IPS-20b (cell line): ENCODE results near the gene PI4KA.
"Not testable (repeated sequence)": the region's sequence is repeated elsewhere in the genome, so short reads cannot be mapped to it uniquely, and the experiment has no call there.

Experiments
- H3K27ac ChIP-seq: one replicate; pipeline ENCODE4 v1.5.1; 2013; ENCODE audit warnings: low read length
- H3K27me3 ChIP-seq: 2 replicates; pipeline ENCODE4 v1.6.1; 2013; ENCODE audit warnings: mild to moderate bottlenecking, low read length, inconsistent platforms; ENCODE audit not compliant: insufficient read depth
- H3K36me3 ChIP-seq: 2 replicates; pipeline ENCODE4 v1.6.1; 2013; ENCODE audit warnings: low read depth, mild to moderate bottlenecking, inconsistent platforms, low read length, moderate library complexity; ENCODE audit not compliant: insufficient read depth
- H3K4me1 ChIP-seq: 2 replicates; pipeline ENCODE4 v1.6.1; 2013; ENCODE audit warnings: mild to moderate bottlenecking, control low read depth, inconsistent platforms, low read length, moderate library complexity; ENCODE audit not compliant: insufficient read depth
- H3K4me3 ChIP-seq: 2 replicates; pipeline ENCODE4 v1.5.1; 2013; ENCODE audit warnings: mild to moderate bottlenecking, low read length, inconsistent platforms
- H3K9ac ChIP-seq: 2 replicates; pipeline ENCODE4 v1.6.1; 2013; ENCODE audit warnings: low read depth, mild to moderate bottlenecking, inconsistent platforms, low read length, moderate library complexity
- H3K9me3 ChIP-seq: 2 replicates; pipeline ENCODE4 v1.6.1; 2013; ENCODE audit warnings: mild to moderate bottlenecking, low read depth, low read length, inconsistent platforms; ENCODE audit not compliant: insufficient read depth

Gene PI4KA

DNA sequence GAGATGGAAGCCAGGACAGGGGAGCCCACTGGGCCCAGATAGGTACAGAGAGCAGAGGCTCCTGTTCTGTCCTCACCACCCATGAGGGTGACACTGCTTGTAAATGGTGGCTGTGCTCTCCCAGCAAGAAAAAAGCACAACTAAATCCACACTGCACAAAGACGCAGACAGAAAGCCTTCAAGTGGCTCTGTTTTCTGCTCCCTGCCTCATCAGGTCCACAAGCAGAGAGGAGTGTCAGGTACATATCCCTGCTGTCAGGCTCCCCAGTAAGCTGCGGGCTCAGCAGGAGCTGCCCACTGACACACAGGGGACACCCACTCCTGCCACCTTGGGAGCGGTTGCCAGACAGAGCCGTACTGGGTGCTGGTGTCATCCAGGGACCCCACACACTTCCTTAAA is 162.6 kb downstream of the PI4KA start:
- H3K9ac ChIP-seq, H3K27me3 ChIP-seq, H3K27ac ChIP-seq, H3K4me3 ChIP-seq, H3K9me3 ChIP-seq, H3K36me3 ChIP-seq, H3K4me1 ChIP-seq: not testable (repeated sequence)

DNA sequence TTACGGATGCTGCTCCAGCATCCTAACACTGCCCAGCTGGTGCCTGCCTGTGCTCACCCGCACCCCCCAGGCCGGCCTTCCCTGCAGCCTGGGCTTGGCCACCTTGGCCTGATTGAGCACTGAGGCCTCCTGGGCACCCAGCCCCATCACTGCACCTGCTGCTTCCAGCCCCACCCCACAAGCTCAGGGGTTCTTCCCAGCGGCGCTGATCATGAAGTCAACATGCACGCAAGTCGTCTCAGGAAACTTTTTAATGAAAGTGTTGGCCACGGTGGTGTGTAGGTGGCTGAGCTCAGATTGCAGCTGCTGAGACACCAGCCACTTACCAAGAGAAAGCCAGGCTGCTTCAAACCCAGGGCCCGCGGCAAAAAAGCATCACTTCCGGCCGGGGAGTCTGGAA is 163.4 kb downstream of the PI4KA start:
- H3K9me3 ChIP-seq, H3K9ac ChIP-seq, H3K36me3 ChIP-seq, H3K27ac ChIP-seq, H3K4me1 ChIP-seq, H3K27me3 ChIP-seq, H3K4me3 ChIP-seq: not testable (repeated sequence)

DNA sequence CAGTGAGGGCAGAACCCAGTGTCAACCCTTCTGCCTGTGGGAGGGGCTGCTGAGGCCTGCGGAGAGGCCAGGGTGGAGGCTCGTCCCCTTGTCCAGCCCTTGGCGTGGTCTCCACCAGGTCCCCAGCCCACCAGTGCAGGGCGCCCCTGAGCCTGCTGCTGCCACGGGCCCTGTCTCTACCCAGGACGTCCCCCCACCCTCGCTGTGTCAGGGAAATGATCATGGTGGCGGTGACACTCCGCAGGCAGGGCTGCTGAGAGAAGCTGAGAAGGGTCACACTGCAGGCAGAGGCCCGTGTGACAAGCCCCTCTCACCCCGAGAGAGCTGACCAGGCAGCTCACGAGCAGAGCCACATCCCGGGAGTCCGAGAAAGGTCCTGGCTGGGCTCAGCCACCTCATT is 164.4 kb downstream of the PI4KA start:
- H3K27me3 ChIP-seq, H3K4me1 ChIP-seq, H3K27ac ChIP-seq, H3K9me3 ChIP-seq, H3K36me3 ChIP-seq, H3K9ac ChIP-seq, H3K4me3 ChIP-seq: not testable (repeated sequence)

DNA sequence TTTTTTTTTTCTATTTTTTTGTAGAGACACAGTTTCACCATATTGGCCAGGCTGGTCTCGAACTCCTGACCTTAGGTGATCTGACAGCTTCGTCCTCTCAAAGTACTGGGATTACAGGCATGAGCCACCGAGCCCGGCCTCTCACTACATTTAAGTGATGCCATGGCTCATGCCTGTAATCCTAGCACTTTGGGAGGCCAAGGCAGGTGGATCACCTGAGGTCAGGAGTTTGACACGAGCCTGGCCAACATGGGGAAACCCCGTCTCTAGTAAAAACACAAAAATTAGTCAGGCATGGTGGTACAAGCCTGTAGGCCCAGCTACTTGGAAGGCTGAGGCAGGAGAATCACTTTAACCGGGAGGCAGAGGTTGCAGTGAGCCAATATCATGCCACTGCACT is 165.7 kb downstream of the PI4KA start:
- not testable (repeated sequence) for H3K4me3 ChIP-seq, H3K36me3 ChIP-seq, H3K9me3 ChIP-seq, H3K4me1 ChIP-seq, H3K27ac ChIP-seq, H3K27me3 ChIP-seq, H3K9ac ChIP-seq

DNA sequence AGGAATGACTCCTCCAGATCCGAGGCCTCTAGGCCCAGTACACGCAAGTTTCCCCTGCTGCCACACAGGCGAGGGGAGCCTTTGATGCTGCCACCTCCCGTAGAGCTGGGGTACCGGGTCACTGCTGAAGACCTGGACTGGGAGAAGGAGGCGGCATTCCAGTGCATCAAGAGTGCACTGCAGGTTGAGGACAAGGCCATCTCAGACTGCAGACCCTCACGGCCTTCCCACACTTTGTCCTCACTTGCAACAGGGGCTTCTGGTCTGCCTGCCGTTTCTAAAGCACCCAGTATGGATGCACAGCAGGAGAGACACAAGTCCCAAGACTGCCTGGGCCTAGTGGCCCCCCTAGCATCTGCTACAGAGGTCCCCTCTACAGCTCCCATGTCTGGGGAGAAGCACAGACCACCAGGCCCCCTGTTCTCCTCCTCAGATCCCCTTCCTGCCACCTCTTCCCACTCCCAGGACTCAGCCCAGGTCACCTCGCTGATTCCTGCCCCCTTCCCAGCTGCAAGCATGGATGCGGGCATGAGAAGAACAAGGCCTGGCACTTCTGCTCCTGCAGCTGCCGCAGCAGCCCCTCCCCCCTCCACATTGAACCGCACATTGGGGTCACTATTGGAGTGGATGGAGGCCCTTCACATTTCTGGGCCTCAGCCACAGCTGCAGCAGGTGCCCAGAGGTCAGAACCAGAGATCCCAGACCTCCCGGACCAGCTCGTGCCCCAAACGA is 167.9 kb downstream of the PI4KA start:
- not testable (repeated sequence) for H3K9me3 ChIP-seq, H3K9ac ChIP-seq, H3K36me3 ChIP-seq, H3K27ac ChIP-seq, H3K4me3 ChIP-seq, H3K4me1 ChIP-seq, H3K27me3 ChIP-seq

GRCh38 chr22:20687356-20688172 is 171.0 kb downstream of the PI4KA start:
- H3K9me3 ChIP-seq, H3K27me3 ChIP-seq, H3K9ac ChIP-seq, H3K4me1 ChIP-seq, H3K4me3 ChIP-seq, H3K36me3 ChIP-seq, H3K27ac ChIP-seq: not testable (repeated sequence)

GRCh38 chr22:20685764-20686163 is 172.8 kb downstream of the PI4KA start:
- not testable (repeated sequence) for H3K27ac ChIP-seq, H3K36me3 ChIP-seq, H3K27me3 ChIP-seq, H3K9me3 ChIP-seq, H3K4me3 ChIP-seq, H3K4me1 ChIP-seq, H3K9ac ChIP-seq

- not testable (repeated sequence) for H3K4me3 ChIP-seq, H3K27ac ChIP-seq, H3K9me3 ChIP-seq, H3K4me1 ChIP-seq, H3K9ac ChIP-seq, H3K36me3 ChIP-seq, H3K27me3 ChIP-seq
Observed at GRCh38 chr22:20678792-20679435, 179.7 kb downstream of the PI4KA start.

GRCh38 chr22:20677684-20678242 is 180.8 kb downstream of the PI4KA start:
- Histone ChIP-seq H3K36me3 (no peaks in the 10 kb centered on the region), H3K9ac (no peak overlapping the region), H3K27ac (no peak overlapping the region), H3K4me1 (no peaks in the 10 kb centered on the region), H3K4me3 (no peak overlapping the region), H3K27me3 (no peaks in the 10 kb centered on the region), H3K9me3 (no peaks in the 10 kb centered on the region)

DNA sequence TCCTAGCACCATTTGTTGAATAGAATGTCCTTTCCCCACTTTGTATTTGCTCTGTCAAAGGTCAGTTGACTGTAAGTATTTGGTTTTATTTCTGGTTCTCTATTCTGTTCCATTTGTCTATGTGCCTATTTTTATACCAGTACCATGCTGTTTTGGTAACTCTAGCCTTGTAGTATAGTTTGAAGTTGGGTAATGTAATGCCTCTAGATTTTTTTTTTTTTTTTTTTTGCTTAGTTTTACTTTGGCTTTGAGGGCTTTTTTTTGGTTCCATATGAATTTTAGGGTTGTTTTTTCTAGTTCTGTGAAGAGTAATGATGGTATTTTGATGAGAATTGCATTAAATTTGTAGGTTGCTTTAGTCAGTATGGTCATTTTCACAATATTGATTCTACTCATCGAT is 183.0 kb downstream of the PI4KA start:
- H3K4me1 ChIP-seq, H3K9me3 ChIP-seq, H3K4me3 ChIP-seq, H3K36me3 ChIP-seq, H3K27me3 ChIP-seq, H3K27ac ChIP-seq, H3K9ac ChIP-seq: not testable (repeated sequence)

DNA sequence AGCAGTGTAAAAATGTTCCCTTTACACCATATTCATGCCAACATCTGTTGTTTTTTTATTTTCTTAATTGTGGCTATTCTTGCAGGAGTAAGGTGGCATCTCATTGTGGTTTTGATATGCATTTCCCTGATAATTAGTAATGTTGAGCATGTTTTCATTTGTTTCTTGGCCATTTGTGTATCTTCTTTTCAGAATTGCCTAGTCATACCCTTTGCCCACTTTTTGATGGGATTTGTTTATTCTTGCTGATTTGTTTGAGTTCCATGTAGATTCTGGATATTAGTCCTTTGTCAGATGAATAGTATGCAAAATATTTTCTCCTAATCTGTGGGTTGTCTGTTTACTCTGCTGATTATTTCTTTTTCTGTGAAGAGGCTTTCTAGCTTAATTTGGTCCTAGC is 183.6 kb downstream of the PI4KA start:
- Histone ChIP-seq H3K4me1 (no peaks in the 10 kb centered on the region), H3K9ac (no peak overlapping the region), H3K9me3 (no peaks in the 10 kb centered on the region), H3K36me3 (no peaks in the 10 kb centered on the region), H3K27ac (no peak overlapping the region), H3K27me3 (no peaks in the 10 kb centered on the region), H3K4me3 (no peak overlapping the region)
